Nephron progenitor cell (in vitro differentiated cells): ENCODE measurements around the gene HOXC11.
A peak's percentile ranks its signal among the peaks of the same experiment; 100 is the strongest.

Source experiments
- DNase-seq: peaks from one replicate; pipeline ENCODE4 v3.0.0; 2021
- H3K27ac Mint-ChIP-seq: 2 replicates; pipeline ENCODE4 v1.8.0; 2021; ENCODE audit warnings: mild to moderate bottlenecking, moderate library complexity, mixed read lengths
- H3K27me3 Mint-ChIP-seq: 2 replicates; pipeline ENCODE4 v1.8.0; 2021; ENCODE audit warnings: mild to moderate bottlenecking, low read depth, mixed read lengths; ENCODE audit not compliant: poor library complexity
- H3K36me3 Mint-ChIP-seq: 2 replicates; pipeline ENCODE4 v1.8.0; 2021; ENCODE audit warnings: low read depth, mixed read lengths
- H3K4me1 Mint-ChIP-seq: 2 replicates; pipeline ENCODE4 v1.8.0; 2021; ENCODE audit warnings: mixed read lengths
- H3K4me3 Mint-ChIP-seq: 2 replicates; pipeline ENCODE4 v1.8.0; 2021; ENCODE audit warnings: mild to moderate bottlenecking, moderate library complexity, mixed read lengths
- H3K9me3 Mint-ChIP-seq: 2 replicates; pipeline ENCODE4 v1.8.0; 2021; ENCODE audit warnings: mild to moderate bottlenecking, moderate library complexity, mixed read lengths
- CTCF ChIP-seq: fragments of 200-600 bp; sonication (generic); IDR thresholded peaks from 2 replicates; pipeline ENCODE4 v1.5.0; 2021; ENCODE audit warnings: antibody characterized with exemption

The HOXC11 gene

GRCh38 chr12:53969588-53970259 lies 3.2 kb upstream of the HOXC11 start:
- H3K27me3 Mint-ChIP-seq: peaks cover 99% of the 10 kb centered on the region
- H3K9me3 Mint-ChIP-seq: no peaks in the 10 kb centered on the region
- H3K4me3 Mint-ChIP-seq: no peak overlapping the region
- DNase-seq: no peak
- H3K36me3 Mint-ChIP-seq: no peaks in the 10 kb centered on the region
- H3K27ac Mint-ChIP-seq: no peak overlapping the region
- H3K4me1 Mint-ChIP-seq: peaks cover 41% of the 10 kb centered on the region
- TF ChIP-seq CTCF: no peak

- H3K27ac Mint-ChIP-seq: no peak overlapping the region
- no peak for DNase-seq
- H3K4me1 Mint-ChIP-seq: peaks cover 44% of the 10 kb centered on the region
- H3K9me3 Mint-ChIP-seq: no peaks in the 10 kb centered on the region
- TF ChIP-seq CTCF: no peak
- H3K27me3 Mint-ChIP-seq: peaks cover 99% of the 10 kb centered on the region
- no peaks in the 10 kb centered on the region for H3K36me3 Mint-ChIP-seq
- no peak overlapping the region for H3K4me3 Mint-ChIP-seq
Measured at GRCh38 chr12:53970451-53970850, 2.5 kb upstream of the HOXC11 start.

- Mint-ChIP-seq H3K9me3 (no peaks in the 10 kb centered on the region), H3K27me3 (peaks cover 99% of the 10 kb centered on the region), H3K4me1 (peaks cover 47% of the 10 kb centered on the region), H3K36me3 (no peaks in the 10 kb centered on the region), H3K4me3 (no peak overlapping the region), H3K27ac (no peak overlapping the region)
- no peak for DNase-seq
- no peak for TF ChIP-seq CTCF
Measured at GRCh38 chr12:53971129-53971528, 1.8 kb upstream of the HOXC11 start.

GRCh38 chr12:53971686-53972085 lies 1.2 kb upstream of the HOXC11 start:
- Mint-ChIP-seq H3K4me1 (peaks cover 47% of the 10 kb centered on the region), H3K27me3 (peaks cover 99% of the 10 kb centered on the region), H3K4me3 (peak overlapping the region; percentile 86), H3K27ac (no peak overlapping the region), H3K9me3 (no peaks in the 10 kb centered on the region), H3K36me3 (no peaks in the 10 kb centered on the region)
- TF ChIP-seq CTCF: no peak
- DNase-seq: no peak

- peaks cover 51% of the 10 kb centered on the region for H3K4me1 Mint-ChIP-seq
- no peak for TF ChIP-seq CTCF
- H3K27me3 Mint-ChIP-seq: peaks cover 99% of the 10 kb centered on the region
Measured at GRCh38 chr12:53972152-53972702, 699 bp upstream of the HOXC11 start.

More at GRCh38 chr12:53972152-53972702, 699 bp upstream of the HOXC11 start:
- H3K9me3 Mint-ChIP-seq: no peaks in the 10 kb centered on the region
- DNase-seq: no peak
- H3K4me3 Mint-ChIP-seq: peak overlapping the region; percentile 86
- no peak overlapping the region for H3K27ac Mint-ChIP-seq
- no peaks in the 10 kb centered on the region for H3K36me3 Mint-ChIP-seq
